Activated T-helper 2 cell treated with anti-CD3 and anti-CD28 coated beads, Interferon-gamma antibody, Interleukin-2, Interleukin-4, amounts not matched to agents 10 μg/mL and 5 μg/mL and 100 μg/mL, durations not matched to agents 14 hours and 24 hours and 36 hours (primary cell): ENCODE results near the gene AUTS2. TPM values are rescaled to one million over a fixed set of nuclear protein-coding genes. Genes with fewer than 3 reads are reported as not detected.

Source experiments
- DNase-seq: peaks from one replicate; pipeline ENCODE4 v3.0.0; 2021; ENCODE audit warnings: low spot score
- H3K27ac Mint-ChIP-seq: one replicate; pipeline ENCODE4 v1.8.0; 2021; ENCODE audit warnings: mixed read lengths
- H3K27me3 Mint-ChIP-seq: one replicate; pipeline ENCODE4 v1.8.0; 2021; ENCODE audit warnings: low read depth, mixed read lengths
- H3K36me3 Mint-ChIP-seq: one replicate; pipeline ENCODE4 v1.8.0; 2021; ENCODE audit warnings: low read depth, mixed read lengths
- H3K4me1 Mint-ChIP-seq: one replicate; pipeline ENCODE4 v1.8.0; 2021; ENCODE audit warnings: low read depth, mixed read lengths
- H3K4me3 Mint-ChIP-seq: one replicate; pipeline ENCODE4 v1.8.0; 2021; ENCODE audit warnings: low read depth, mild to moderate bottlenecking, moderate library complexity, mixed read lengths
- H3K9me3 Mint-ChIP-seq: one replicate; pipeline ENCODE4 v1.8.0; 2021; ENCODE audit warnings: mixed read lengths
- intact Hi-C: fragments of 100-400 bp; cut with micrococcal nuclease; formaldehyde crosslinking; loops from one replicate; pipeline ENCODE4 v1.15.1; 2023
- total RNA-seq: library from RNA; stranded (reverse); gene quantifications from 2 replicates; pipeline ENCODE4 v1.2.3, GENCODE V29; 2022

The AUTS2 gene
- total RNA-seq, 1 donor from 2014 or later: 1.1 TPM

DNA sequence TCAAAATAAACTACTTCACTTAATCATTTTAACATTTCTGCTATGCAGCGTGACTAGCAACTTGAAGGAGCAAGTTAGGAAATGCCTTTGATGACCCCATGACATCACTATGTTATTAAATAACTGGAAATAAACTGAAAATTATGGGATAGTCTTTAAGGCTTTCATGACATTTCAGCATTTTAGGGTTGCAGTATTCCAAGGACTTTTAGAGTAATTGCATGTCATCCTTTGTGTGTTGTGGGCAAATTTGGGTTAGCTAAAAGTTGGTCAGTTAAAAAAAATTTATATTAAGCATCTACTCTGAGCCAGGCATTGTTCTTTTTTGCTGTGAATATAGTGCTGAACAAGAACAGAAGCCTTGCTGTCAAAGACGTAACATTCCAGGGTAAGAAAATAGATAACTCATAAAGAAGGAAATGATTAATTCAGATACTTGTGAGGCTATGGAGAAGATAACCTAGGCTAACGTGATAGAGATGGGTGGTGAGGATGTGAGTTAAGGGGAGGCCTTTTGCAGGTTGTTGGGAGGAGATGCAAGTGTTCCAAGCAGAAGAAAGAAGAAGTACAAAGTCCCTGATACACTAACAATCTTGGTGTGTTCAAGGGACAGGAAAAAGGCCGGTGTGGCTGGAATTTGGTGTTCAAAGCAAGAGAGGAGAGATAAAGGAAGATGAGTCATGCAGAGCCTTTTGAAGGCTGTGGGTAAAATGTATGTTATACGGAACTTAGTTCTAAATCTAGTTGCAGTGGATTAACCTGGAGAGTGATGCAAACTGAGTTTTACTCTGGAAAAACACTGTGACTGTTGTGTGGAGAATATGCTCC lies 610.2 kb downstream of the AUTS2 start:
- no peak overlapping the region for H3K27ac Mint-ChIP-seq
- intact Hi-C loops: no loop called here
- no peak for DNase-seq

DNA sequence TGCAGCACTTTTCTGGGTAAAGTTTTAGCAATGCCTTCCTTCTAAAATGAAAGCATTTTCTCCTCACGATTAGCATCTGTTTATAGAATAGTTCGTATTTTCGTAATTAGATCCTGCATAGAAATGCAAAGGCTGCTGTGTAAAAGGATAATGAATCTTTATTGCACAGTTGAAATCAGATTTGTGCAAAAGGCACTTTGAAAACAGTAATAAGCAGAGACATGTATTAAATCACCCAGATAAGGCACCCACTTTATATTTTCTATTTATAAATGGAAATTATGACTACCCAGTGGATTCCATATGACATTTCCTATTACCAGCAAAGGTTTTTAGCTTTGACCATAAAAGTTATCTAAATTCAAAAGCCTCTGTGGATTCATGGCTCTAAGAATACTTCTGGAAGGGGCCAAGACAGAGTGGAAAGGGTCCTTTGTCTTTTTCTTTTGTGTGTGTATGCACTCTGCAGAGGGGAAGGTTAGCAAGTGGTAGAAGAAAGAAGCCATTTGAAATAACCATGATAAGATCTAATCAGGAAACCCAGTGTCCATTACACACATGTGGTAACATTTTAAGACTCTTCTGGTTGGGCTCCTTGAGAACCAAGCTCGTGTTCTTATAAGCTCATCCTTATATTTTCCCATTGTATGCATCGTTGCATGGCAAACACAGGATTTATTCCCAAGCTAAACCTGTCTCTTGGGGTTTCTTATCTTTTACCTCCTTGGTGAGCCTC lies 612.1 kb downstream of the AUTS2 start:
- intact Hi-C loops: no loop called here
- H3K36me3 Mint-ChIP-seq: no peaks in the 10 kb centered on the region
- H3K27ac Mint-ChIP-seq: no peak overlapping the region
- no peak overlapping the region for H3K4me3 Mint-ChIP-seq
- no peaks in the 10 kb centered on the region for H3K4me1 Mint-ChIP-seq
- H3K27me3 Mint-ChIP-seq: no peaks in the 10 kb centered on the region
- H3K9me3 Mint-ChIP-seq: no peaks in the 10 kb centered on the region
- DNase-seq: no peak

More for the DNA sequence above, 610.2 kb downstream of the AUTS2 start:
- no peaks in the 10 kb centered on the region for H3K27me3 Mint-ChIP-seq
- H3K9me3 Mint-ChIP-seq: no peaks in the 10 kb centered on the region
- H3K4me1 Mint-ChIP-seq: no peaks in the 10 kb centered on the region
- H3K4me3 Mint-ChIP-seq: no peak overlapping the region
- H3K36me3 Mint-ChIP-seq: no peaks in the 10 kb centered on the region

DNA sequence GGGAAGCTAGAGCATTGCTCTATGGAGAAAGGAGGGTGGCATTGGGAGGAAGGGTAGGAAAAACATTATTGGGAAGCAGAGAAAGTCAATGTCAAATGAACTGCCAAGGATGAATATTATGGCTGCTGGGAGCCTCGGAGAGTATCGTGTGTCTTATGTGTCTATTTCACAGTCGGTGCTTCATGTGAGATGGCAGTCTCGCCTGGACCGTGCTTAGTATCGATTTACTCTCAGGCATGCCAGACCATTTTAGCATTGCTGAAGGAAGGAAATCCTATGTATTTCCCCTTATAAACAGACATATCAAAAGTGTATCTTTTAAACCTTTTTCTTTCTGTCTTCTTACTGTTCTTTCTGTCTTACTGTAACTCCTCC lies 612.6 kb downstream of the AUTS2 start:
- Mint-ChIP-seq H3K27ac (no peak overlapping the region), H3K27me3 (no peaks in the 10 kb centered on the region), H3K4me1 (no peaks in the 10 kb centered on the region), H3K9me3 (no peaks in the 10 kb centered on the region), H3K4me3 (no peak overlapping the region), H3K36me3 (no peaks in the 10 kb centered on the region)
- intact Hi-C loops: no loop called here
- DNase-seq: no peak

DNA sequence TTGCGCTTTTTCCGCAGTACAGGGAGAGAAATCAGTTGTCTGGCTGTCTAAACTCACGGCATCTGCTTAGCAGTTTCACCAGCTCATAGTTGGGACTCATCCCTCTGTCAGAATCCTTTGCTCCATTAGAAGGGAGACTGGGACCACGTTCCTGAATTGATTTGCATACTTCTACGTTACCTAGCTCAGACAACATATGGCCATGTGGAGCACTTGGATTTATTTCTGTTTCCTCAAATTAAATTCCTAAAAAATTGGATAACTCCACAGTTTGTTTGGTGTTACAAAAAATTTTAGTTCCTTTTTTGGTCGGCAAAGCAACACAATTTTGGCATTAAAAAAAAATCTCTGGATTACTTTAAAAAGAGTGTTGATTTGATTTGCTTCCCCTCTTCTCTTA lies 614.0 kb downstream of the AUTS2 start:
- no peaks in the 10 kb centered on the region for H3K27me3 Mint-ChIP-seq
- H3K4me3 Mint-ChIP-seq: no peak overlapping the region
- intact Hi-C loops: no loop called here
- H3K27ac Mint-ChIP-seq: no peak overlapping the region
- no peaks in the 10 kb centered on the region for H3K36me3 Mint-ChIP-seq
- no peaks in the 10 kb centered on the region for H3K9me3 Mint-ChIP-seq
- H3K4me1 Mint-ChIP-seq: no peaks in the 10 kb centered on the region
- DNase-seq: no peak

DNA sequence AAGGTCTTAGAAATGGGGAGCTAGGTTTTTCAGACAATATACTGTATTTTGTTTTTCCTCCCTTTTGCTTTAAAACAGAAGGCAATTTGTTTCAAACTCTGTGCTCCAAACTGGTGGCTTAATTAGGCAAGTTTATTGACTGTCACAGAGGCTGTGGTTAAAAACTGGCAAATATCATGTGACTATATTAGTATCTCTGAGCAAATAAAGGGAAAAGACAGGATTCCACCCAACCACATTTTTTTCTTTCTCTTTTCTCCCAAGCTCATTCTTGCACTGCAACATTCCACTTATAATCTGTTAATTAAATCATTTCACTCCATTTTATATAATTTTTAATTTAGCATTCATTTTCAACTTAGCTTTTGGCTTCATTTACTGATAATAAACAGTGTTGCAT lies 615.8 kb downstream of the AUTS2 start:
- Mint-ChIP-seq H3K4me1 (no peaks in the 10 kb centered on the region), H3K4me3 (no peak overlapping the region), H3K27me3 (no peaks in the 10 kb centered on the region), H3K27ac (no peak overlapping the region), H3K36me3 (no peaks in the 10 kb centered on the region), H3K9me3 (no peaks in the 10 kb centered on the region)
- intact Hi-C loops: no loop called here
- DNase-seq: no peak

DNA sequence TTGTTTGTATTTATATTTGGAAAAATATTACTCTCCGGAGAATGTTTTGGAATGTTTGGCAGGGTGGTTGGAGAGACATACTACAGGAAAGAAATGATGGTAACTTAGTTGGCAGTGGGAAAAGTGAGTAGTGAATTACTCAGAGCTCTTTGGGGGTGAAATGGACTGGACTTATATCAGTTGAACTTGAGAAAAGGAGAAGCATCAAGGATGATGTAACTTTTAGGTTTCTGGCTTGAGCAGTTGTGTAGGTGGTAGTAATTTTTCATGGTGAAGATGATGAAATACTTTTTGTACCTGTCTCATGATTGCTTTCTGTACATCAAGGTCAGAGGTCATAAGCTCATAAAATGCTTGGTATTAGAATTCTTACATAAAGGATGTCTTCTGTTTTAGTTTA lies 617.2 kb downstream of the AUTS2 start:
- no peak for DNase-seq
- Mint-ChIP-seq H3K36me3 (no peaks in the 10 kb centered on the region), H3K27me3 (no peaks in the 10 kb centered on the region), H3K9me3 (no peaks in the 10 kb centered on the region), H3K4me1 (no peaks in the 10 kb centered on the region), H3K4me3 (no peak overlapping the region), H3K27ac (no peak overlapping the region)
- intact Hi-C loops: no loop called here

DNA sequence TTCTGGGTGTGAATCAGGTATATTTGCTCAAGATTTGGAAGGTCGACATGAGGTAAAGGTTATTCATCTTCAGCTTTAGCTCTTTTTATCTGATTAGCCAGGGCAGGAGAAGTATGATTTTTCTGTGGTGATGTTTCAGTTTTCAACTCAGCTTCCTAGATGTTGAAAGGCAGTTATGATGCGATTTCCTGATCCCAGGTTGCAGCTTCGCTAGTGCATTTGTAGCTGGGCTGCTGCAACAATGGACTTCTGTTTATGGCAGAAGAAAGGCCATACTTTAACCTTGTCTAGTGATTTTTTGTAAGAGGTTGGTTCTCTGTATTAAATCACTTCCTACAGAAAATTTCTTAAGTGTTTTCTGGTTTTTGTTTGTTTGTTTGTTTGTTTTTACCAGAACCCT lies 619.3 kb downstream of the AUTS2 start:
- Mint-ChIP-seq H3K27ac (no peak overlapping the region), H3K4me1 (no peaks in the 10 kb centered on the region), H3K36me3 (no peaks in the 10 kb centered on the region), H3K27me3 (no peaks in the 10 kb centered on the region), H3K4me3 (no peak overlapping the region), H3K9me3 (no peaks in the 10 kb centered on the region)
- intact Hi-C loops: no loop called here
- DNase-seq: no peak

DNA sequence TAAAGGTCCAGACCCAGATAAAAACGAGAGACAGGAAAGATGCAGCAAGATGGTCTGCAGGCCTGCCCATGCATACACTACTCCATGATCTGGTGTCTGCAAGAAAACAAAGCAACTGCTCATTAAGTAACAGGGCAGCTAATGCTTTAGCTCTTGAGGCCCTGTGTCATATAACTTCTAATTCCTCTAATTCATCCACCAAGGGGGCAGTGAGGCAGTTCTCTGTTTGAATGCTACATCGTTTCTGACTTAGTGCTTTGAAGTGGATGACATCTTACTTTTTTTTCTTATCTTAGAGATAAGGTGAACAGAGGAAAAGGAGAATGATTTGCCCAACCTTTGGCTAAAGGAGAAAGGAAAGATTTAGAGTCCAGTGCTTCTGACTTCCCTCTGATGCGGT lies 619.7 kb downstream of the AUTS2 start:
- Mint-ChIP-seq H3K36me3 (no peaks in the 10 kb centered on the region), H3K27ac (no peak overlapping the region), H3K4me1 (no peaks in the 10 kb centered on the region), H3K9me3 (no peaks in the 10 kb centered on the region), H3K27me3 (no peaks in the 10 kb centered on the region), H3K4me3 (no peak overlapping the region)
- DNase-seq: no peak
- intact Hi-C loops: no loop called here

DNA sequence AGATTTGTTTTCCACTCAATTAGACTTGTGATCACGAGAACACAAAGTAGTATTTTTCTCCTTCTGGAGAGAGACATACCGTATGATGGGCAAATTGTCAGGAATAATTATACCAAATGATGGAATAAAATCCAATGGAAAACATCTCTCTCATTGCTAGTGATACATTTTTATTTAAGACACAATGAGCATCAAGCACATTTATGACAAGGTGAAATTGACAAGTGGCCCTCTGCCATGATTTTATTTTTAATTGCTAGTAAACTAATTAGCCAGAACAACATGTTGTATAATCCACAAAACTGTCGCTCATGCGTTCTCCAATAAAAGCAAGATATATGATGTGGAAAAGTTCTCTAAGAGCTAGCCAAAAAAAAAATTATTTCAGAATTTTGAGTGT lies 620.8 kb downstream of the AUTS2 start:
- no peak overlapping the region for H3K4me3 Mint-ChIP-seq
- no peak overlapping the region for H3K27ac Mint-ChIP-seq
- intact Hi-C loops: no loop called here
- H3K36me3 Mint-ChIP-seq: no peaks in the 10 kb centered on the region
- no peaks in the 10 kb centered on the region for H3K4me1 Mint-ChIP-seq
- no peaks in the 10 kb centered on the region for H3K9me3 Mint-ChIP-seq
- H3K27me3 Mint-ChIP-seq: no peaks in the 10 kb centered on the region
- no peak for DNase-seq

DNA sequence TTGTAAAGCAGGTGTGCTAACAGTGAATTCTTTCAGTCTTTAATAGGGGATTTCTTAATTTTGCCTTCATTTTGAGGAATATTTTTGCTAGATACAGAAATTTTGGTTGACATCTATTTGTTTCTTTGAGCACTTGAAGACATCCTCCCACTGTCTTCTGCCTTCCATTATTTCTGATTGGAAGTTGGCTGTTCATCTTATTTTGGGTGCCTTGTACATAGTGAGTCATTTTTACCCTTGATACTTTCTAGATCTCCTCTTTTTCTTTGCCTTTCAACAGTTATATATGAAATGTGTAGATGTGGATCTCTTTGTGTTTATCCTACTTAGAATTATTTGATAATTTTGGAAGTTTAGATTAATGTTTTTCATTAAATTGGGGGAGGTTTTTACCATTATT lies 631.0 kb downstream of the AUTS2 start:
- intact Hi-C loops: no loop called here

DNA sequence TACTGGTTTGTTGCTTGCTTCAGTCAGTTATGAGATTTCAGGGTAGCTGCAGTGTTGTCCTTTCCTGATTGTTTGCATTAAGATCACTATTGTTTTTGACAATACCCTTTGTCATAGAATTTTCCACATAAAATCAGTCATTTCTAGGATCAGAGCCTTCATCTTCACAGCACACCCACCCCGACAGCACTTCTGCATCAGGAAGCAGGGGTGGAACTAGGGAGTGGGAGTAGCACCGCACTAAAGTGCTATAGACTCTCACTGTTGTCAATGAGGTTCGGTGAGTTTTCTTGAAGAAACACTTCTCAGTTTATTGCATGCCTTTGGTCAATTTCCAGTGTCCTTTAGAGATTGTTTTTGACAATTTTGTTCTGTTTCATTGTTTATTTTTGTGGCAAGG lies 632.5 kb downstream of the AUTS2 start:
- intact Hi-C loops: no loop called here
- DNase-seq: no peak
- Mint-ChIP-seq H3K4me3 (no peak overlapping the region), H3K4me1 (no peaks in the 10 kb centered on the region), H3K27ac (no peak overlapping the region), H3K9me3 (peaks cover 31% of the 10 kb centered on the region), H3K36me3 (no peaks in the 10 kb centered on the region), H3K27me3 (no peaks in the 10 kb centered on the region)

More for the DNA sequence above, 631.0 kb downstream of the AUTS2 start:
- Mint-ChIP-seq H3K36me3 (no peaks in the 10 kb centered on the region), H3K27ac (no peak overlapping the region), H3K4me1 (no peaks in the 10 kb centered on the region), H3K27me3 (no peaks in the 10 kb centered on the region), H3K4me3 (no peak overlapping the region), H3K9me3 (peaks cover 22% of the 10 kb centered on the region)
- DNase-seq: no peak

DNA sequence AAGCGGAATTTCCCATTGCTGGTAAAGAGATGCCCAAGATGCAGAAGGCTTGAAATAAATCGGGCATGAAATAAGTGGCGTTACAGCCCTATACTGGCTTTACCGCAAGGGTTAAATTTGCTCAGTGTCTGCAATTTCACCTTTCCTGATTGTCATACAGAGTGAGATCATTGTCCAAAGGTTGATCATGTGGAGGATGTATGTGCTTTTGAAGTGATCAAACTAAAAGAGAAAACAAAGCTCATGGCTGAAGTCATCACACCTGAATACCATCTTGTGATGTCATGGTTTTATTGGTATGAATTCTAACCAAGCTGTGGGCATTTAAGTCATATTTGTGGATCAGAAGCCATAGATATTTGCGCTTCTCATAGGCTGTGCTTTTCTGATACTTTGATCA lies 635.5 kb downstream of the AUTS2 start:
- peaks cover 36% of the 10 kb centered on the region for H3K9me3 Mint-ChIP-seq
- H3K27me3 Mint-ChIP-seq: no peaks in the 10 kb centered on the region
- H3K36me3 Mint-ChIP-seq: no peaks in the 10 kb centered on the region
- DNase-seq: no peak
- no peak overlapping the region for H3K27ac Mint-ChIP-seq
- intact Hi-C loops: no loop called here
- no peaks in the 10 kb centered on the region for H3K4me1 Mint-ChIP-seq
- no peak overlapping the region for H3K4me3 Mint-ChIP-seq

DNA sequence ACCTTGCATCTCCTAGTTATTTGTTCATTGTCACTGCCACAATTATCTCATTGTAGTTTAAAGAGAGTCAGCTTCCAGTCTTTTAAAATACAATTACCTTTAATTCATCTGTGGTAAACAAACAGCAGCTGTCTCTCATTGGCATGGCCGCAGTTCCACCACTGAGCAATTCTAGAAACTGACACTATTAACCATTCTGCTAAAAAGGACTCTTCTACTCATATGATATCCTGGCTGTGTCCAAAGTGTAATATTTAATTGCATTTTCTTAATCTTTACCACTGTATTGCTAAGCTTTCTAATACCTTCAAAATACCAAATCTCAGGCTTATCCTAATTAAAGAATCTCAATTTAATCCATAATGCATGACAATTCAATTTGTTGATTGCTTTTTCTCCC lies 639.0 kb downstream of the AUTS2 start:
- DNase-seq: no peak
- H3K27me3 Mint-ChIP-seq: no peaks in the 10 kb centered on the region
- H3K27ac Mint-ChIP-seq: no peak overlapping the region
- intact Hi-C loops: no loop called here
- H3K9me3 Mint-ChIP-seq: peaks cover 22% of the 10 kb centered on the region
- no peaks in the 10 kb centered on the region for H3K4me1 Mint-ChIP-seq
- no peak overlapping the region for H3K4me3 Mint-ChIP-seq
- H3K36me3 Mint-ChIP-seq: no peaks in the 10 kb centered on the region
